ENCODE data around the gene CERS6. TPM values are rescaled to one million over a fixed set of nuclear protein-coding genes. Genes with fewer than 3 reads are reported as not detected.
A peak's percentile ranks its signal among the peaks of the same experiment; 100 is the strongest.

CERS6 gene
- total and polyA plus RNA-seq, 8 donors = 18.8 to 24.5 (median 22.1) TPM

GRCh38 chr2:168690381-168690885, 234.4 kb downstream of the CERS6 start:
- DNase-seq = no peak
- TF ChIP-seq, protein P1, sequence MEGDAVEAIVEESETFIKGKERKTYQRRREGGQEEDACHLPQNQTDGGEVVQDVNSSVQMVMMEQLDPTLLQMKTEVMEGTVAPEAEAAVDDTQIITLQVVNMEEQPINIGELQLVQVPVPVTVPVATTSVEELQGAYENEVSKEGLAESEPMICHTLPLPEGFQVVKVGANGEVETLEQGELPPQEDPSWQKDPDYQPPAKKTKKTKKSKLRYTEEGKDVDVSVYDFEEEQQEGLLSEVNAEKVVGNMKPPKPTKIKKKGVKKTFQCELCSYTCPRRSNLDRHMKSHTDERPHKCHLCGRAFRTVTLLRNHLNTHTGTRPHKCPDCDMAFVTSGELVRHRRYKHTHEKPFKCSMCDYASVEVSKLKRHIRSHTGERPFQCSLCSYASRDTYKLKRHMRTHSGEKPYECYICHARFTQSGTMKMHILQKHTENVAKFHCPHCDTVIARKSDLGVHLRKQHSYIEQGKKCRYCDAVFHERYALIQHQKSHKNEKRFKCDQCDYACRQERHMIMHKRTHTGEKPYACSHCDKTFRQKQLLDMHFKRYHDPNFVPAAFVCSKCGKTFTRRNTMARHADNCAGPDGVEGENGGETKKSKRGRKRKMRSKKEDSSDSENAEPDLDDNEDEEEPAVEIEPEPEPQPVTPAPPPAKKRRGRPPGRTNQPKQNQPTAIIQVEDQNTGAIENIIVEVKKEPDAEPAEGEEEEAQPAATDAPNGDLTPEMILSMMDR (IDR thresholded peaks at IDR 0.05) = no peak
- Histone ChIP-seq H3K4me3 (no peak overlapping the region), H3K9me3 (no peaks in the 10 kb centered on the region), H3K4me1 (no peaks in the 10 kb centered on the region), H3K27me3 (no peaks in the 10 kb centered on the region), H3K36me3 (no peaks in the 10 kb centered on the region), H3K27ac (no peak overlapping the region)
- ATAC-seq = peak; percentile 46
- intact Hi-C loops (cut with DNase I) = no loop called here

DNA sequence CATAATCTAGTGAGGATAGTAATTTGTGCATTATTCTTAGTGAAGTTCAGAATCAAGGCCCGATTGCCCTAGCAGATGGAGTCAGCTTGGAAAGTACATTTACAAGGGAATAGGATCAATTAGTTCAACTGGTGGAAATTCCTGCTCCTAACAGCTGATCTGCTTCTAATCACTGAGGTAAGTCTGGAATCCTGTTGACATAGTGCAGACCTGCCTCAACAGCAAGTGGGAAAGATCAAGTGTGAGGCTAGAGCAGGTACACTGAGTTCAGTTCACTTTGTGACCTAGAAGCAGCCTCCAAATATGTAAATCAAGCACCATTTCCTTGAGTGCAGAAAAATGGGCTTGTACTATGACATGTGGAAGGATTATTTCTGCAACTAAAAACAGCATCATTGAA, 235.1 kb downstream of the CERS6 start:
- Histone ChIP-seq H3K4me3 (no peak overlapping the region), H3K4me1 (no peaks in the 10 kb centered on the region), H3K9me3 (no peaks in the 10 kb centered on the region), H3K36me3 (no peaks in the 10 kb centered on the region), H3K27me3 (no peaks in the 10 kb centered on the region), H3K27ac (no peak overlapping the region)
- intact Hi-C loops (cut with DNase I) = no loop called here
- ATAC-seq (peak; percentile 22), DNase-seq (no peak)
- TF ChIP-seq, protein P1 (IDR thresholded peaks at IDR 0.05) = no peak

DNA sequence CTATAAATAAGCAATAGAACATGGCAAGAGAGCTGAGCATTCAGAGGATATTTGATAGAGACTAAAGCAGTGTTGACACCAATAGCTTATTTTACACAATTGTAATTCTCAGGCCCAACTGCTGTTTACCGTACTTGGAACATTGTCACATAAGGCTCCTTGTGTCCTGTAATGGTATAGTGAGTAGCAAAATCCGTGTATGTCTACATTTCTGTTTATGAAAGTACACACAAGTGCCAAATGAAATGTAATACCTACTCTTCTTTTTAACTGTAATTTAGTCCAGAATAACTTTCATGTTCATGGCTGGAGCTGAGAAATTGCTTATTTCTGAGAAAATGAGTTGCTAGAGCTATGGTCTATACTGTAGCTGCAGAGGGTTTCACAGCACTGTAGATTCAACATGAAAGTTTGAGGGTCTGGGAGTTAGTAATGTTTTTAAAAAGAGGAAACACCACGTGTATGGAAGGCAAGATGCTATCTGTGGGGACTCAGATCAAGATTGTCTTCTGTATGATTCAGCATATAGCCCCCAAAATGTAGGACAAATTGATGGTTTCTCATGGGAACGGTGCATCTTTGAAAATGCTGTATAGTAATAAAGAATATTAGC, 236.2 kb downstream of the CERS6 start:
- peaks cover 0 to 4% of the 10 kb centered on the region in 2 donors for H3K36me3 ChIP-seq
- no peaks in the 10 kb centered on the region for H3K27me3 ChIP-seq
- TF ChIP-seq, protein P1 (IDR thresholded peaks at IDR 0.05) = no peak
- no peak overlapping the region for H3K27ac ChIP-seq
- intact Hi-C loops (cut with DNase I) = no loop called here
- H3K4me3 ChIP-seq = no peak overlapping the region
- DNase-seq (no peak), ATAC-seq (no peak)
- H3K9me3 ChIP-seq = no peaks in the 10 kb centered on the region
- no peaks in the 10 kb centered on the region for H3K4me1 ChIP-seq

GRCh38 chr2:168694173-168694572, 238.1 kb downstream of the CERS6 start:
- ATAC-seq (no peak), DNase-seq (no peak)
- intact Hi-C loops (cut with DNase I) = no loop called here
- Histone ChIP-seq H3K9me3 (no peaks in the 10 kb centered on the region), H3K27me3 (no peaks in the 10 kb centered on the region), H3K27ac (no peak overlapping the region), H3K36me3 (peaks cover 0 to 4% of the 10 kb centered on the region in 2 donors), H3K4me1 (no peaks in the 10 kb centered on the region), H3K4me3 (no peak overlapping the region)
- TF ChIP-seq, protein P1 (IDR thresholded peaks at IDR 0.05) = no peak

DNA sequence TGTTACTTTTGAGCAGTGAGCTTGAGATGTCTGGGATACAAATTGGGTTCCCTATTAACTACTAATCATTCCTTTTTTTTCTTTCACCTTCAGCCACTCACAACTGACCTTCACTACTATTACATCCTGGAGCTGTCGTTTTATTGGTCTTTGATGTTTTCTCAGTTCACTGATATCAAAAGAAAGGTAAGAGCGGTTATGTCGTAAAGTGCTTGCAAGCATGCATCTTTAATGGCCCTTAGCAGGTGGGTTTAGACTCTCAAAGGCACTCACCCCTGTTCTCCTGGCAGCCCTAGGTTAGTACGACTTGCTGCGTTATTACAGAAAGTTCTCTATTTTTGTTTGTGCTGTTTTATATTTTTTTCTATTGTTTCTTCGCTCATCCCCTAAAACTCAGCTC, 238.8 kb downstream of the CERS6 start:
- TF ChIP-seq, protein P1 (IDR thresholded peaks at IDR 0.05) = no peak
- Histone ChIP-seq H3K36me3 (peaks cover 0 to 4% of the 10 kb centered on the region in 2 donors), H3K4me3 (no peak overlapping the region), H3K4me1 (no peaks in the 10 kb centered on the region), H3K27me3 (no peaks in the 10 kb centered on the region), H3K27ac (no peak overlapping the region), H3K9me3 (no peaks in the 10 kb centered on the region)
- intact Hi-C loops (cut with DNase I) = no loop called here
- ATAC-seq = peak; percentile 86
- peak in 1 of 4 donors; percentile 27 for DNase-seq
